Neural cell (in vitro differentiated cells): ENCODE data around the gene PLA2G2A. TPM values are rescaled to one million over a fixed set of nuclear protein-coding genes. Genes with fewer than 3 reads are reported as not detected.
"Not testable (repeated sequence)": the region's sequence is repeated elsewhere in the genome, so short reads cannot be mapped to it uniquely, and the experiment has no call there.

Experiments used
- H2AFZ ChIP-seq: fragments of 200-600, 300-800 bp; sonication (generic), shearing (Covaris generic); 2 replicates; pipeline ENCODE4 v1.6.0; 2014; ENCODE audit warnings: low read depth, mild to moderate bottlenecking, antibody characterized with exemption, low read length, moderate library complexity
- H3F3A ChIP-seq: fragments of 200-600 bp; shearing (Covaris generic); 2 replicates; pipeline ENCODE4 v1.6.1; 2016; ENCODE audit warnings: mild to moderate bottlenecking, moderate library complexity, mixed read lengths, antibody characterized with exemption, low read length; ENCODE audit not compliant: insufficient read depth, poor library complexity, severe bottlenecking
- H3K27ac ChIP-seq: fragments of 200-600, 300-800 bp; sonication (generic), shearing (Covaris generic); 2 replicates; pipeline ENCODE4 v1.5.1; 2014; ENCODE audit warnings: mild to moderate bottlenecking, low read length, moderate library complexity
- H3K27me3 ChIP-seq: fragments of 300-800, 200-600 bp; sonication (generic), shearing (Covaris generic); 2 replicates; pipeline ENCODE4 v1.6.0; 2014; ENCODE audit warnings: mild to moderate bottlenecking, low read depth, low read length, moderate library complexity; ENCODE audit not compliant: insufficient read depth
- H3K36me3 ChIP-seq: fragments of 300-800, 200-600 bp; sonication (generic), shearing (Covaris generic); 2 replicates; pipeline ENCODE4 v1.5.1; 2014; ENCODE audit warnings: mild to moderate bottlenecking, antibody characterized with exemption, low read length, moderate library complexity; ENCODE audit not compliant: insufficient read depth
- H3K4me2 ChIP-seq: fragments of 300-800, 200-600 bp; sonication (generic), shearing (Covaris generic); 2 replicates; pipeline ENCODE4 v1.6.0; 2014; ENCODE audit warnings: mild to moderate bottlenecking, low read length
- H3K4me3 ChIP-seq: fragments of 300-800, 200-600 bp; sonication (generic), shearing (Covaris generic); 2 replicates; pipeline ENCODE4 v1.5.1; 2014; ENCODE audit warnings: mild to moderate bottlenecking, low read length, moderate library complexity
- H3K79me2 ChIP-seq: fragments of 200-600 bp; shearing (Covaris generic); replicated peaks from 2 replicates; pipeline ENCODE4 v1.6.0; 2014; ENCODE audit warnings: mild to moderate bottlenecking, low read length, moderate library complexity; ENCODE audit not compliant: insufficient read depth
- H3K9ac ChIP-seq: fragments of 300-800, 200-600 bp; sonication (generic), shearing (Covaris generic); 2 replicates; pipeline ENCODE4 v1.6.1; 2016; ENCODE audit warnings: mild to moderate bottlenecking, low read length, mixed read lengths
- H3K9me2 ChIP-seq: fragments of 200-600 bp; shearing (Covaris generic); 2 replicates; pipeline ENCODE4 v1.6.1; 2016; ENCODE audit warnings: mild to moderate bottlenecking, low read length, mixed read lengths; ENCODE audit not compliant: insufficient read depth
- H3K9me3 ChIP-seq: fragments of 200-600, 300-800 bp; sonication (generic), shearing (Covaris generic); 2 replicates; pipeline ENCODE4 v1.6.1; 2016; ENCODE audit warnings: mild to moderate bottlenecking, mixed run types, low read length, moderate library complexity, mixed read lengths
- H4K20me1 ChIP-seq: fragments of 200-600 bp; shearing (Covaris generic); 2 replicates; pipeline ENCODE4 v1.6.1; 2016; ENCODE audit warnings: mild to moderate bottlenecking, mixed run types; ENCODE audit not compliant: insufficient read depth
- EP300 ChIP-seq: fragments of 450-650 bp; conservative IDR thresholded peaks from 2 replicates; pipeline ENCODE4 v1.6.1; 2014; ENCODE audit warnings: antibody characterized with exemption, mild to moderate bottlenecking, moderate library complexity; ENCODE audit not compliant: poor library complexity, severe bottlenecking
- EZH2 ChIP-seq: fragments of 200-600, 300-800 bp; shearing (Covaris generic), sonication (generic); IDR thresholded peaks from 2 replicates; pipeline ENCODE4 v1.6.1; 2014; ENCODE audit warnings: antibody characterized with exemption, low read length, borderline replicate concordance, mild to moderate bottlenecking; ENCODE audit not compliant: insufficient read depth, poor library complexity, severe bottlenecking
- MXI1 ChIP-seq: fragments of 450-650 bp; conservative IDR thresholded peaks from 2 replicates; pipeline ENCODE4 v1.6.1; 2014; ENCODE audit warnings: antibody characterized with exemption, mild to moderate bottlenecking; ENCODE audit not compliant: poor library complexity, severe bottlenecking
- POLR2AphosphoS5 ChIP-seq: IDR thresholded peaks from 2 replicates; pipeline ENCODE4 v1.6.1; 2012
- RAD21 ChIP-seq: fragments of 450-650 bp; conservative IDR thresholded peaks from 2 replicates; pipeline ENCODE4 v1.6.1; 2014; ENCODE audit warnings: antibody characterized with exemption, mild to moderate bottlenecking, moderate library complexity
- SMC3 ChIP-seq: fragments of 450-650 bp; conservative IDR thresholded peaks from 2 replicates; pipeline ENCODE4 v1.6.1; 2014; ENCODE audit warnings: antibody characterized with exemption, mild to moderate bottlenecking, moderate library complexity; ENCODE audit not compliant: poor library complexity
- TAF1 ChIP-seq: IDR thresholded peaks from 2 replicates; pipeline ENCODE4 v1.6.1; 2012; ENCODE audit warnings: low read depth
- polyA plus RNA-seq: library from polyadenylated mRNA; depleted of rRNA; stranded (reverse); fragments of >200 nt; gene quantifications from 2 replicates; pipeline ENCODE4 v1.2.3, GENCODE V29; 2014
- TF ChIP-seq, protein P1 (sequence below): fragments of 450-650 bp; IDR thresholded peaks from 2 replicates; pipeline ENCODE4 v1.5.1; 2014; ENCODE audit warnings: antibody characterized with exemption, mild to moderate bottlenecking, moderate library complexity; ENCODE audit not compliant: poor library complexity, severe bottlenecking
- TF ChIP-seq, protein P2 (sequence below): IDR thresholded peaks from 2 replicates; pipeline ENCODE4 v1.6.1; 2012; ENCODE audit warnings: borderline replicate concordance

PLA2G2A gene
- polyA plus RNA-seq, 1 donor from 2014 or later, result not detected

DNA sequence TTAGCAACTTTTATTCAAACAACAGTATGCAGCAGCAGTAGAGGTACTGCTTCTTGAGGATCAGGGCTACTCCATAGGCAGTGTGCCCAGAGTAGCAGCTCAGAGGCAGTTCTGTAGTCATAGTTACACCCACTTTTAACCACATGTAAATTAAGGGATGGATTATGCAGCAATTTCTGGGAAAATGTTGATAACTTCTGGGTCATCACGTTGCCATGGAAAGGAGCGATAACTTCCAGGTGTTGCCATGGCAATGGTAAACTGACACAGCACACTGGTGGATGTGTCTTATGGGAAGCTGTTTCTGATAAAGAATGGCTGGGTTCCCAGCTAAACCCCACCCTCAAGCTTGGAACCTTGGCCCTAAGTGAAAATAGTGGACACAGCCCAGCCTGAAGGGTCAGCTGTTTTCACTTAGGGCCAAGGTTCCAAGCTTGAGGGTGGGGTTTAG lies 29.0 kb upstream of the PLA2G2A start:
- Histone ChIP-seq H3K79me2 (no peaks in the 10 kb centered on the region), H3K9ac (no peak overlapping the region), H3K9me3 (no peaks in the 10 kb centered on the region), H2AFZ (no peak overlapping the region), H3K27me3 (no peaks in the 10 kb centered on the region), H4K20me1 (no peaks in the 10 kb centered on the region), H3K4me2 (no peak overlapping the region), H3F3A (no peaks in the 10 kb centered on the region), H3K4me3 (no peak overlapping the region), H3K27ac (no peak overlapping the region), H3K36me3 (no peaks in the 10 kb centered on the region), H3K9me2 (no peaks in the 10 kb centered on the region)
- TF ChIP-seq EP300 (no peak), RAD21 (no peak), TAF1 (no peak), SMC3 (no peak), EZH2 (no peak), POLR2AphosphoS5 (no peak), MXI1 (no peak)
- TF ChIP-seq, protein P1, sequence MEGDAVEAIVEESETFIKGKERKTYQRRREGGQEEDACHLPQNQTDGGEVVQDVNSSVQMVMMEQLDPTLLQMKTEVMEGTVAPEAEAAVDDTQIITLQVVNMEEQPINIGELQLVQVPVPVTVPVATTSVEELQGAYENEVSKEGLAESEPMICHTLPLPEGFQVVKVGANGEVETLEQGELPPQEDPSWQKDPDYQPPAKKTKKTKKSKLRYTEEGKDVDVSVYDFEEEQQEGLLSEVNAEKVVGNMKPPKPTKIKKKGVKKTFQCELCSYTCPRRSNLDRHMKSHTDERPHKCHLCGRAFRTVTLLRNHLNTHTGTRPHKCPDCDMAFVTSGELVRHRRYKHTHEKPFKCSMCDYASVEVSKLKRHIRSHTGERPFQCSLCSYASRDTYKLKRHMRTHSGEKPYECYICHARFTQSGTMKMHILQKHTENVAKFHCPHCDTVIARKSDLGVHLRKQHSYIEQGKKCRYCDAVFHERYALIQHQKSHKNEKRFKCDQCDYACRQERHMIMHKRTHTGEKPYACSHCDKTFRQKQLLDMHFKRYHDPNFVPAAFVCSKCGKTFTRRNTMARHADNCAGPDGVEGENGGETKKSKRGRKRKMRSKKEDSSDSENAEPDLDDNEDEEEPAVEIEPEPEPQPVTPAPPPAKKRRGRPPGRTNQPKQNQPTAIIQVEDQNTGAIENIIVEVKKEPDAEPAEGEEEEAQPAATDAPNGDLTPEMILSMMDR, result no peak
- TF ChIP-seq, protein P2, sequence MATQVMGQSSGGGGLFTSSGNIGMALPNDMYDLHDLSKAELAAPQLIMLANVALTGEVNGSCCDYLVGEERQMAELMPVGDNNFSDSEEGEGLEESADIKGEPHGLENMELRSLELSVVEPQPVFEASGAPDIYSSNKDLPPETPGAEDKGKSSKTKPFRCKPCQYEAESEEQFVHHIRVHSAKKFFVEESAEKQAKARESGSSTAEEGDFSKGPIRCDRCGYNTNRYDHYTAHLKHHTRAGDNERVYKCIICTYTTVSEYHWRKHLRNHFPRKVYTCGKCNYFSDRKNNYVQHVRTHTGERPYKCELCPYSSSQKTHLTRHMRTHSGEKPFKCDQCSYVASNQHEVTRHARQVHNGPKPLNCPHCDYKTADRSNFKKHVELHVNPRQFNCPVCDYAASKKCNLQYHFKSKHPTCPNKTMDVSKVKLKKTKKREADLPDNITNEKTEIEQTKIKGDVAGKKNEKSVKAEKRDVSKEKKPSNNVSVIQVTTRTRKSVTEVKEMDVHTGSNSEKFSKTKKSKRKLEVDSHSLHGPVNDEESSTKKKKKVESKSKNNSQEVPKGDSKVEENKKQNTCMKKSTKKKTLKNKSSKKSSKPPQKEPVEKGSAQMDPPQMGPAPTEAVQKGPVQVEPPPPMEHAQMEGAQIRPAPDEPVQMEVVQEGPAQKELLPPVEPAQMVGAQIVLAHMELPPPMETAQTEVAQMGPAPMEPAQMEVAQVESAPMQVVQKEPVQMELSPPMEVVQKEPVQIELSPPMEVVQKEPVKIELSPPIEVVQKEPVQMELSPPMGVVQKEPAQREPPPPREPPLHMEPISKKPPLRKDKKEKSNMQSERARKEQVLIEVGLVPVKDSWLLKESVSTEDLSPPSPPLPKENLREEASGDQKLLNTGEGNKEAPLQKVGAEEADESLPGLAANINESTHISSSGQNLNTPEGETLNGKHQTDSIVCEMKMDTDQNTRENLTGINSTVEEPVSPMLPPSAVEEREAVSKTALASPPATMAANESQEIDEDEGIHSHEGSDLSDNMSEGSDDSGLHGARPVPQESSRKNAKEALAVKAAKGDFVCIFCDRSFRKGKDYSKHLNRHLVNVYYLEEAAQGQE, result no peak

DNA sequence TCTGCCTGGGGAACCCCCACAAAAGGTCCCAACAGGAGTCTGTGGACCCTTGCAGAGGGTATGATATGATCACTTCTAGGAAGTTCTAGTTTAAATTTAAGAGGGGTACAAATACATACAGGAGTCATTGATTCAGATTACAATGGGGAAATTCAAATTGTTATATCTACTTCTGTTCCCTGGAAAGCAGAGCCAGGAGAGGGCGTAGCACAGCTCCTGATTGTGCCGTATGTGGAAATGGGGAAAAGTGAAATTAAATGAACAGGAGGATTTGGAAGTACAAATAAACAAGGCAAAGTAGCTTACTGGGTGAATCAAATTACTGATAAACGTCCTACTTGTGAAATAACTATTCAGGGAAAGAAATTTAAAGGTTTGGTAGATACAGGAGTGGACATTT lies 19.4 kb upstream of the PLA2G2A start:
- not testable (repeated sequence) for H3K27ac ChIP-seq, H3K79me2 ChIP-seq

GRCh38 chr1:19990689-19991088 lies 11.3 kb upstream of the PLA2G2A start:
- H3K4me2 ChIP-seq, result no peak overlapping the region
- H3F3A ChIP-seq, result no peaks in the 10 kb centered on the region
- no peak overlapping the region for H3K27ac ChIP-seq
- no peaks in the 10 kb centered on the region for H3K9me2 ChIP-seq
- no peaks in the 10 kb centered on the region for H3K79me2 ChIP-seq
- TF ChIP-seq, protein P1, result no peak
- no peak for TF ChIP-seq RAD21
- TF ChIP-seq TAF1, result no peak
- TF ChIP-seq MXI1, result no peak
- TF ChIP-seq POLR2AphosphoS5, result no peak
- TF ChIP-seq, protein P2, result no peak
- no peak for TF ChIP-seq EP300
- no peak for TF ChIP-seq SMC3
- TF ChIP-seq EZH2, result no peak
- no peaks in the 10 kb centered on the region for H3K9me3 ChIP-seq
- no peaks in the 10 kb centered on the region for H4K20me1 ChIP-seq
- H2AFZ ChIP-seq, result no peak overlapping the region
- no peaks in the 10 kb centered on the region for H3K36me3 ChIP-seq
- H3K27me3 ChIP-seq, result no peaks in the 10 kb centered on the region
- H3K9ac ChIP-seq, result no peak overlapping the region
- H3K4me3 ChIP-seq, result no peak overlapping the region

More for the DNA sequence above, 19.4 kb upstream of the PLA2G2A start:
- H3K36me3 ChIP-seq, H3K9me2 ChIP-seq, H3K9me3 ChIP-seq, H2AFZ ChIP-seq, H4K20me1 ChIP-seq, H3K27me3 ChIP-seq, H3K9ac ChIP-seq, H3K4me2 ChIP-seq, H3F3A ChIP-seq, H3K4me3 ChIP-seq: not testable (repeated sequence)
